K562 (cell line): Measurements from ENCODE around the gene CMSS1. TPM values are rescaled to one million over a fixed set of nuclear protein-coding genes. Genes with fewer than 3 reads are reported as not detected.

Source experiments
- ATAC-seq: fragments of 200-7000 bp; cut with Tn5 transposase; 3 replicates; pipeline ENCODE4 v1.9.1; 2020; ENCODE audit warnings: moderate library complexity
- BruUV-seq: library from RNA; stranded (reverse); fragments of 400-500 nt; replicated peaks from 2 replicates; lab custom pipeline; 2021; lab: Mats Ljungman, UMichigan
- CTCF ChIA-PET: fragments of 300-600 bp; formaldehyde crosslinking; extraction: SDS; loops from one replicate; lab custom pipeline; 2021; ENCODE audit warnings: low intra/inter-chr PET ratio; lab: Yijun Ruan, JAX
- POLR2A ChIA-PET: fragments of 300-600, 350-650 bp; sonication (Branson Sonifier 250); formaldehyde crosslinking; extraction: SDS; loops from one replicate; lab custom pipeline; 2021; ENCODE audit warnings: antibody characterized with exemption, inconsistent platforms; lab: Yijun Ruan, JAX
- DNase-seq, 4 experiments: peaks; one replicate each; pipeline versions ENCODE4 v3.0.0 to v3.0.0-alpha.2; 2011 to 2018; ENCODE audit warnings: low spot score in 3 of 4, mixed read lengths in 3 of 4; ENCODE audit errors: extremely low read depth in 1 of 4
- FAIRE-seq: peaks from 2 replicates; lab custom pipeline; 2011; peaks lifted over from hg19 to GRCh38; lab: Jason Lieb, UNC
- H2AFZ ChIP-seq: 2 replicates; pipeline ENCODE4 v1.6.0; 2011; ENCODE audit warnings: low read depth, low read length, control low read depth, inconsistent platforms
- H3K27ac ChIP-seq: fragments of 200-600 bp; 3 replicates; pipeline ENCODE4 v1.8.0; 2011; ENCODE audit warnings: low read depth, mild to moderate bottlenecking, control low read depth, inconsistent platforms, low read length, moderate library complexity, mixed read lengths; ENCODE audit errors: extremely low read depth
- H3K27me3 ChIP-seq, 2 experiments: fragments of 300-600 bp in 1 of 2; 2 replicates in 1 of 2; 3 replicates in 1 of 2; pipeline versions ENCODE4 v1.6.0 to v1.8.0; 2011; ENCODE audit warnings: inconsistent platforms in 2 of 2, low read length in 2 of 2, mild to moderate bottlenecking in 1 of 2, mixed read lengths in 1 of 2, moderate library complexity in 1 of 2; ENCODE audit not compliant: control insufficient read depth in 2 of 2, insufficient read depth in 2 of 2
- H3K36me3 ChIP-seq: fragments of 300-600 bp; 3 replicates; pipeline ENCODE4 v1.8.0; 2011; ENCODE audit warnings: mild to moderate bottlenecking, low read length, inconsistent platforms; ENCODE audit not compliant: control insufficient read depth, insufficient read depth
- H3K4me1 ChIP-seq, 2 experiments: fragments of 200-600 bp in 1 of 2; replicated peaks in 1 of 2; 2 replicates in 1 of 2; 3 replicates in 1 of 2; pipeline versions ENCODE4 v1.5.1 to v1.8.0; 2011; ENCODE audit warnings: inconsistent platforms in 2 of 2, low read length in 2 of 2, mild to moderate bottlenecking in 1 of 2, mixed read lengths in 1 of 2, moderate library complexity in 1 of 2; ENCODE audit not compliant: control insufficient read depth in 2 of 2, insufficient read depth in 2 of 2
- H3K4me2 ChIP-seq: 2 replicates; pipeline ENCODE4 v1.6.1; 2011; ENCODE audit warnings: low read length, control low read depth, inconsistent platforms, mixed read lengths; ENCODE audit not compliant: insufficient read depth
- H3K4me3 ChIP-seq: fragments of 200-600 bp; sonication (generic), shearing (Covaris generic); 2 replicates; pipeline ENCODE4 v1.5.1; 2016; ENCODE audit warnings: control low read depth, inconsistent platforms
- H3K79me2 ChIP-seq: fragments of 200-600 bp; 3 replicates; pipeline ENCODE4 v1.8.0; 2011; ENCODE audit warnings: low read length, inconsistent platforms; ENCODE audit not compliant: control insufficient read depth, insufficient read depth
- H3K9ac ChIP-seq, 2 experiments: 2 replicates each; pipeline versions ENCODE4 v1.6.0 to v1.6.1; 2011; ENCODE audit warnings: low read depth in 2 of 2, low read length in 2 of 2, control low read depth in 1 of 2, inconsistent platforms in 1 of 2, mild to moderate bottlenecking in 1 of 2, mixed read lengths in 1 of 2; ENCODE audit not compliant: insufficient read depth in 1 of 2
- H3K9me1 ChIP-seq: one replicate; pipeline ENCODE4 v1.6.0; 2011; ENCODE audit warnings: inconsistent platforms, mild to moderate bottlenecking, low read length, moderate library complexity; ENCODE audit not compliant: control insufficient read depth, insufficient read depth
- H3K9me3 ChIP-seq: replicated peaks from 2 replicates; pipeline ENCODE4 v1.5.1; 2011; ENCODE audit warnings: low read depth, low read length, inconsistent platforms; ENCODE audit not compliant: control insufficient read depth, insufficient read depth
- H4K20me1 ChIP-seq: replicated peaks from 2 replicates; pipeline ENCODE4 v1.6.1; 2011; ENCODE audit warnings: low read length, inconsistent platforms, mixed read lengths; ENCODE audit not compliant: control insufficient read depth, insufficient read depth
- AFF1 ChIP-seq, 2 experiments: fragments of 450-650 bp; IDR thresholded peaks; 2 replicates each; pipeline ENCODE4 v1.6.1; 2018; ENCODE audit warnings: mild to moderate bottlenecking in 2 of 2, low read depth in 1 of 2; ENCODE audit not compliant: partially characterized antibody in 2 of 2
- EHMT2 ChIP-seq: fragments of 450-650 bp; IDR thresholded peaks from 2 replicates; pipeline ENCODE4 v1.6.1; 2018; ENCODE audit warnings: antibody characterized with exemption
- EZH2 ChIP-seq: IDR thresholded peaks from 2 replicates; pipeline ENCODE4 v1.6.1; 2012; ENCODE audit warnings: low read depth, mild to moderate bottlenecking, inconsistent platforms, low read length, borderline replicate concordance
- FOXA3 ChIP-seq, 2 experiments: fragments of 450-650 bp in 1 of 2; sonication (generic) in 1 of 2; formaldehyde crosslinking; IDR thresholded peaks in 1 of 2; conservative IDR thresholded peaks in 1 of 2; 2 replicates each; pipeline versions ENCODE4 v1.4.0 to v1.8.0; 2020 to 2022; ENCODE audit warnings: mild to moderate bottlenecking in 2 of 2, missing genetic modification reagents in 1 of 2
- GATAD2B ChIP-seq: fragments of 450-650 bp; IDR thresholded peaks from 2 replicates; pipeline ENCODE4 v1.6.1; 2017; ENCODE audit warnings: mild to moderate bottlenecking, borderline replicate concordance
- NFIC ChIP-seq: fragments of 450-650 bp; IDR thresholded peaks from 2 replicates; pipeline ENCODE4 v1.6.1; 2017; ENCODE audit warnings: mild to moderate bottlenecking, inconsistent platforms
- SMARCB1 ChIP-seq: IDR thresholded peaks from 2 replicates; pipeline ENCODE4 v1.6.1; 2011; ENCODE audit warnings: improper control_type of control experiment, low read depth; ENCODE audit not compliant: insufficient read length
- STAG1 ChIP-seq: sonication (generic); formaldehyde crosslinking; IDR thresholded peaks from 2 replicates; pipeline ENCODE4 v1.5.0; 2020; ENCODE audit warnings: missing genetic modification reagents, borderline replicate concordance
- THRAP3 ChIP-seq: fragments of 450-650 bp; IDR thresholded peaks from 2 replicates; pipeline ENCODE4 v1.6.1; 2016; ENCODE audit warnings: mild to moderate bottlenecking, inconsistent platforms, borderline replicate concordance
- ZNF274 ChIP-seq: IDR thresholded peaks from 2 replicates; pipeline ENCODE4 v1.6.1; 2011; ENCODE audit warnings: low read depth, mild to moderate bottlenecking, low read length, moderate library complexity, borderline replicate concordance
- ZNF561 ChIP-seq: fragments of 450-650 bp; formaldehyde crosslinking; conservative IDR thresholded peaks from 2 replicates; pipeline ENCODE4 v1.4.0; 2020; ENCODE audit warnings: mild to moderate bottlenecking, moderate library complexity
- ZNF740 ChIP-seq, 3 experiments: fragments of 200-800 bp in 1 of 3; sonication (Bioruptor generic) in 1 of 3; sonication (generic) in 1 of 3; formaldehyde crosslinking in 1 of 3; IDR thresholded peaks; 2 replicates each; pipeline versions ENCODE4 v1.6.1 to v1.8.0; 2016 to 2022; ENCODE audit warnings: mild to moderate bottlenecking in 2 of 3, missing compliant biosample characterization in 2 of 3, missing genetic modification characterization in 2 of 3, missing genetic modification reagents in 1 of 3
- WGBS: fragments of 100-300 bp; shearing (Covaris generic); methylation state at CpG from one replicate; pipeline ENCODE4 v1.1.6; 2016; ENCODE audit warnings: low coverage, mixed read lengths; ENCODE audit not compliant: insufficient coverage; ENCODE audit errors: missing lambda C conversion rate; 5-methylcytosine and 5-hydroxymethylcytosine counted together
- in situ Hi-C: fragments of 300-500 bp; cut with MboI; formaldehyde crosslinking; loops from 4 replicates; pipeline ENCODE4 v1.15.0; 2018; ENCODE audit warnings: inconsistent platforms, mixed read lengths
- intact Hi-C: fragments of 100-400 bp; cut with micrococcal nuclease; formaldehyde crosslinking; loops from 2 replicates; pipeline ENCODE4 v1.14.2; 2022
- polyA plus RNA-seq, 8 experiments: library from polyadenylated mRNA; depleted of rRNA in 4 of 8; stranded (reverse) in 5 of 8; unstranded in 3 of 8; fragments of >200 nt; fragmentation: Nextera tagmentation in 2 of 8; fragmentation: Illumina TruSeq in 1 of 8; extraction: Ambion mirVana in 2 of 8; extraction: Trizol in 1 of 8; gene quantifications; 2 replicates each; pipeline versions ENCODE4 v1.2.1 to v1.2.3, GENCODE V29; 2011 to 2014; ENCODE audit warnings: inconsistent platforms in 1 of 8, missing spikeins in 1 of 8
- total RNA-seq, 7 experiments: library from RNA; depleted of rRNA in 6 of 7; stranded (reverse); fragments of >200 nt in 6 of 7; fragmentation: Illumina TruSeq in 2 of 7; extraction: Trizol in 2 of 7; gene quantifications; 2 replicates each; pipeline versions ENCODE4 v1.2.1 to v1.2.3, GENCODE V29; 2011 to 2021; ENCODE audit warnings: low replicate concordance in 1 of 7

Gene CMSS1
- total and polyA plus RNA-seq, 9 of the 15 experiments (the other 6 are each of a cell fraction or from before 2014, with no cell fraction given): 46.9 to 109 (median 72.3) TPM

GRCh38 chr3:99939876-99940275 is 122.2 kb downstream of the CMSS1 start:
- no peak overlapping the region for H2AFZ ChIP-seq
- no peaks in the 10 kb centered on the region for H3K79me2 ChIP-seq
- no peaks in the 10 kb centered on the region for H3K9me1 ChIP-seq
- no peak overlapping the region for H3K9ac ChIP-seq
- 71% methylated on average over 1 of the region's 1 CpG for WGBS
- no peak overlapping the region for H3K27ac ChIP-seq
- DNase-seq (no peak), ATAC-seq (no peak), FAIRE-seq (no peak)
- POLR2A ChIA-PET: interaction anchor here (0.6 to 1.9 kb wide), 2 partner anchors 10 to 11 kb away, joined by 3 to 7 read pairs; no protein-coding TSS in a partner anchor
- H3K4me1 ChIP-seq: no peaks in the 10 kb centered on the region
- CTCF ChIA-PET: no interaction called here
- TF ChIP-seq ZNF274: no peak
- TF ChIP-seq EHMT2: no peak
- no peak for TF ChIP-seq AFF1 (IDR thresholded peaks at IDR 0.05; ENCODE audit: low read depth in 1 of 2, partially characterized antibody in 2 of 2)
- TF ChIP-seq SMARCB1: no peak
- no peak for TF ChIP-seq THRAP3
- no peak for TF ChIP-seq EZH2
- no peak for TF ChIP-seq ZNF740 (CRISPR knock-in tag; IDR thresholded peaks at IDR 0.05)
- no peak for TF ChIP-seq ZNF740 (tag; IDR thresholded peaks at IDR 0.05)
- no peak for TF ChIP-seq STAG1 (CRISPR knock-in tag)
- no peak for TF ChIP-seq GATAD2B
- no peak for TF ChIP-seq FOXA3 (CRISPR knock-in tag; conservative IDR thresholded peaks at IDR 0.05 in 1 of 2, IDR thresholded peaks at IDR 0.05 in 1 of 2)
- no peak for TF ChIP-seq NFIC
- TF ChIP-seq ZNF561 (CRISPR knock-in tag): no peak
- no peak overlapping the region for H3K4me3 ChIP-seq
- H4K20me1 ChIP-seq: no peaks in the 10 kb centered on the region
- no TSS peak for BruUV-seq
- H3K9me3 ChIP-seq: no peaks in the 10 kb centered on the region
- no peak overlapping the region for H3K4me2 ChIP-seq
- in situ Hi-C loops: no loop called here
- H3K27me3 ChIP-seq: no peaks in the 10 kb centered on the region
- H3K36me3 ChIP-seq: no peaks in the 10 kb centered on the region
- intact Hi-C loops: no loop called here
